ENCODE data around the gene ARHGDIA. TPM values are rescaled to one million over a fixed set of nuclear protein-coding genes. Genes with fewer than 3 reads are reported as not detected.

ARHGDIA gene
- polyA plus RNA-seq, 1 donor, result 203 TPM

- Histone ChIP-seq H3K27ac (ENCODE audit: low read length) (no peak overlapping the region), H3K27me3 (ENCODE audit: control insufficient read depth, insufficient read depth, low read length) (peaks cover 21% of the 10 kb centered on the region), H3K4me1 (ENCODE audit: control insufficient read depth, insufficient read depth, low read length) (peaks cover 8% of the 10 kb centered on the region), H3K36me3 (ENCODE audit: control insufficient read depth, insufficient read depth, low read length) (peaks cover 59% of the 10 kb centered on the region), H3K9me3 (ENCODE audit: control insufficient read depth, low read depth, low read length) (peaks cover 6% of the 10 kb centered on the region), H3K4me3 (ENCODE audit: low read length) (no peak overlapping the region)
- no CpG with 5 or more reads among the region's 18 CpGs for WGBS (ENCODE audit: insufficient coverage, low lambda C conversion rate)
- no peak for DNase-seq
Observed at GRCh38 chr17:81900181-81900820, 29.2 kb upstream of the ARHGDIA start.

GRCh38 chr17:81899514-81900166 is 28.5 kb upstream of the ARHGDIA start:
- H3K9me3 ChIP-seq (ENCODE audit: control insufficient read depth, low read depth, low read length), result peaks cover 6% of the 10 kb centered on the region
- peaks cover 8% of the 10 kb centered on the region for H3K4me1 ChIP-seq (ENCODE audit: control insufficient read depth, insufficient read depth, low read length)
- peaks cover 56% of the 10 kb centered on the region for H3K36me3 ChIP-seq (ENCODE audit: control insufficient read depth, insufficient read depth, low read length)
- no CpG with 5 or more reads among the region's 22 CpGs for WGBS (ENCODE audit: insufficient coverage, low lambda C conversion rate)
- DNase-seq, result no peak
- H3K27me3 ChIP-seq (ENCODE audit: control insufficient read depth, insufficient read depth, low read length), result peaks cover 21% of the 10 kb centered on the region
- H3K27ac ChIP-seq (ENCODE audit: low read length), result no peak overlapping the region
- no peak overlapping the region for H3K4me3 ChIP-seq (ENCODE audit: low read length)

DNA sequence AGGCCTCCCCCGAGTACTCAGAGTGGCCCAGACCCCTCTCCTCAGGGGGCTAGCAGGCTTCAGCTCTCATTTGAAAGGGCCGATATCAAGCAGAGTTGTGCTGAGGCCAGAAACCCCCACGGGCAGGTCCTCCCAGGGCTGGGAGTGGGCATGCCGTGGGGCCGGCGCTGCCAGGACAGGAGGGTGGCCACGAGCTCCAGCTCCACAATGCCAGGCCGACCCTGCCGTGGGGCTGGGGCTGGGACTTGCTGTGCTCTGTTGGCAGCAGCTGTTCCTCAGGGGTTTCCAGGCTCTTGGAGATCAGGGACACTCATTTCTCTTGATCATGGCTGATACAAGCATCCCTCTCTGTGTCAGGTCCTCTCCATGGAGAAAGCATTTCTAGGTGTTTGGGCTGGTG is 27.7 kb upstream of the ARHGDIA start:
- no peak for DNase-seq
- no peak overlapping the region for H3K27ac ChIP-seq (ENCODE audit: low read length)
- H3K4me3 ChIP-seq (ENCODE audit: low read length), result no peak overlapping the region
- peaks cover 21% of the 10 kb centered on the region for H3K27me3 ChIP-seq (ENCODE audit: control insufficient read depth, insufficient read depth, low read length)
- H3K36me3 ChIP-seq (ENCODE audit: control insufficient read depth, insufficient read depth, low read length), result peaks cover 57% of the 10 kb centered on the region
- WGBS (ENCODE audit: insufficient coverage, low lambda C conversion rate), result no CpG with 5 or more reads among the region's 9 CpGs
- peaks cover 8% of the 10 kb centered on the region for H3K4me1 ChIP-seq (ENCODE audit: control insufficient read depth, insufficient read depth, low read length)
- H3K9me3 ChIP-seq (ENCODE audit: control insufficient read depth, low read depth, low read length), result peaks cover 6% of the 10 kb centered on the region

- peaks cover 56% of the 10 kb centered on the region for H3K36me3 ChIP-seq (ENCODE audit: control insufficient read depth, insufficient read depth, low read length)
- no peak for DNase-seq
- H3K27ac ChIP-seq (ENCODE audit: low read length), result no peak overlapping the region
- peaks cover 6% of the 10 kb centered on the region for H3K9me3 ChIP-seq (ENCODE audit: control insufficient read depth, low read depth, low read length)
- WGBS (ENCODE audit: insufficient coverage, low lambda C conversion rate), result no CpG with 5 or more reads among the region's 19 CpGs
- H3K4me3 ChIP-seq (ENCODE audit: low read length), result no peak overlapping the region
- peaks cover 8% of the 10 kb centered on the region for H3K4me1 ChIP-seq (ENCODE audit: control insufficient read depth, insufficient read depth, low read length)
- peaks cover 19% of the 10 kb centered on the region for H3K27me3 ChIP-seq (ENCODE audit: control insufficient read depth, insufficient read depth, low read length)
Observed at GRCh38 chr17:81898029-81898866, 27.1 kb upstream of the ARHGDIA start.

DNA sequence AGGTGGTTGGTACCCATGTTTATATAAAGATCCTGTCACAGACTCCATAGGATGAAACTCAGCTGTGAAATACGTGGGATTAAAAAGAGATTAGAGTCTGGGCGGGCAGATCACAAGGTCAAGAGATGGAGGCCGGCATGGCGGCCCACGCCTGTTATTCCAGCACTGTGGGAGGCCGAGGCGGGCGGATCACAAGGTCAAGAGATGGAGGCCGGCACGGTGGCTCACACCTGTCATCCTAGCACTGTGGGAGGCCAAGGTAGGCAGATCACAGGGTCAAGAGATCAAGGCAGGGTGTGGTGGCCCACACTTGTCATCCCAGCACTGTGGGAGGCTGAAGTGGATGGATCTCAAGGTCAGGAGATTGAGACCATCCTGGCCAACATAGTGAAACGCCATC is 24.3 kb upstream of the ARHGDIA start:
- Histone ChIP-seq H3K27me3 (ENCODE audit: control insufficient read depth, insufficient read depth, low read length) (no peaks in the 10 kb centered on the region), H3K4me3 (ENCODE audit: low read length) (no peak overlapping the region), H3K4me1 (ENCODE audit: control insufficient read depth, insufficient read depth, low read length) (peaks cover 6% of the 10 kb centered on the region), H3K27ac (ENCODE audit: low read length) (no peak overlapping the region), H3K36me3 (ENCODE audit: control insufficient read depth, insufficient read depth, low read length) (peaks cover 55% of the 10 kb centered on the region), H3K9me3 (ENCODE audit: control insufficient read depth, low read depth, low read length) (no peaks in the 10 kb centered on the region)
- DNase-seq, result no peak
- 100% methylated on average over 1 of the region's 11 CpGs for WGBS (ENCODE audit: insufficient coverage, low lambda C conversion rate)

DNA sequence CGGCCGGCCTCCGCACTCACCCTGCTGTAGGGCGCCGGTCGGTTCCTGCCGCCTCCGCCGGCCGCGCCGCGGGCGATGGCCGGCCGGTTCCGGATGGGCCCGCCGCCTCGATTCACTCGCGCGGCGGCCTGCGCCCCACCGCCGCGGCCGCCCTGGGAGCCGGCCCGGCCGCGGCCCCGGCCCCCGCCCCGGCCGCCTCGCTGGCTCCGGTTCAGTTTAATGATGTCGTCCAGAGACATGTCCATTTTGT is 20.1 kb upstream of the ARHGDIA start:
- no CpG with 5 or more reads among the region's 40 CpGs for WGBS (ENCODE audit: insufficient coverage, low lambda C conversion rate)
- no peak overlapping the region for H3K27ac ChIP-seq (ENCODE audit: low read length)

DNA sequence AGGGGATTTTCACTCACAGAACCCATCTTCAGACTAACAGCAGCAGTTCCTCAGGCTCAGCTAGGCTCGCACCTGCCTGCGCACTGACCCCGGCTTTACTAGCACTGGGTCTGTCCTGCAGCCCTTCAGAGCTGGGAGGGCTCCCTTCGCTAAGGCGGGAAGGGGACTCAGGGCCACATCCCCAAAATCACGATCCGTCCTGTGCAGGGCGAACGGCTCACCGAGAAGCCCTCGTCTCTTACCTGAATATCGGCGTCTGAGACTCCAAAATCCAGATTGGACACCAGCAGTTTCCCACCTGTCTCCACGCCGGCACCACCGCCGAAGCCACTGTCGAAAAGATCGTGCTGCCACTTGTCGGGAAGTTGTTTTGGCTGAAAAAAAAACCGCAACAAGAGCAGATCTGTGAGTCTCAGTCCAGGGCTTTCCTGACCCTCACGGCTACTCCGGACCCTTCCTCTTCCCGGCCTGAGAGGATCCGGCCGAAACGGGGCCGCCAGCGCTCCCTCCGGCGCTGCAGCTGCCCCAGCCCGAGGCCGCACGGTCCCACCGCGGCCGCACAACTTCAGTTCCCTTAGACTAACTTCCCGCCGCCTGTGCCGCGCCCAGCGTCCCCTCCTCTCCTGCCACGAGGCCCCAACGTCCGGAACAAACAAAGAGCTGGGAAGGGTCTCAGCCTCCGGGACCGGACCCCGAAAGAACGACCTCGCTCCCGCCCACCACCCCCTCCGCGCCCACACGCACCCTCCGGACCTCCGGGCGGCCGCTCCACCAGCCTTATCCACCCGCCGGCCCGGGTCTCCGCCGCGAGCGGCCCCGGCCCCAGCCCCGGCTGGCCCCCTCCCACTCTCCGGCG is 19.5 kb upstream of the ARHGDIA start:
- no peak for DNase-seq
- no CpG with 5 or more reads among the region's 69 CpGs for WGBS (ENCODE audit: insufficient coverage, low lambda C conversion rate)
- H3K4me3 ChIP-seq (ENCODE audit: low read length), result peak overlapping the region; percentile 75
- H3K4me1 ChIP-seq (ENCODE audit: control insufficient read depth, insufficient read depth, low read length), result peaks cover 15% of the 10 kb centered on the region
- H3K27me3 ChIP-seq (ENCODE audit: control insufficient read depth, insufficient read depth, low read length), result no peaks in the 10 kb centered on the region
- H3K36me3 ChIP-seq (ENCODE audit: control insufficient read depth, insufficient read depth, low read length), result peaks cover 63% of the 10 kb centered on the region
- H3K9me3 ChIP-seq (ENCODE audit: control insufficient read depth, low read depth, low read length), result no peaks in the 10 kb centered on the region
- H3K27ac ChIP-seq (ENCODE audit: low read length), result peak overlapping the region; percentile 36

More for the DNA sequence above, 20.1 kb upstream of the ARHGDIA start:
- Histone ChIP-seq H3K36me3 (ENCODE audit: control insufficient read depth, insufficient read depth, low read length) (peaks cover 58% of the 10 kb centered on the region), H3K9me3 (ENCODE audit: control insufficient read depth, low read depth, low read length) (no peaks in the 10 kb centered on the region), H3K4me3 (ENCODE audit: low read length) (peak overlapping the region; percentile 75), H3K4me1 (ENCODE audit: control insufficient read depth, insufficient read depth, low read length) (peaks cover 15% of the 10 kb centered on the region), H3K27me3 (ENCODE audit: control insufficient read depth, insufficient read depth, low read length) (no peaks in the 10 kb centered on the region)
- no peak for DNase-seq

DNA sequence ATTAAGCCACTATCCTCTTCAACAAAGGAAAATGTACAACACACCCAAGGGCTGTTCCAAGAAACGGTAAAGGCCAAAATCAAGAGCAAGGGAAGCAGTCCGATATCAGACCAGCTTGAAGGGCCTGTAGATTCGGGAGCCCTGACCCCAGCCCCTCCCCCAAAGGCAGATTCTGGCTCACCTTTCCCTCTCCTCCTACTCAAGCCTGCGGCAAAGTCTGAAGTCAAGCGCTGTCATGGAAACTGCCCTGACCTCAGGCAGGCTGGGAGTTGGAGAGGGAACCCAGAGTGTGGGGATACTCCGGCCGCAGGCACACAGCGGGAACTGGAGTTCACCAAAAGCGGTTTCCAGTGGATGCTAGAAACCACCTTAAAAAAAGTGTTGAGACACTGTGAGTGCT is 18.5 kb upstream of the ARHGDIA start:
- peaks cover 67% of the 10 kb centered on the region for H3K36me3 ChIP-seq (ENCODE audit: control insufficient read depth, insufficient read depth, low read length)
- no peaks in the 10 kb centered on the region for H3K27me3 ChIP-seq (ENCODE audit: control insufficient read depth, insufficient read depth, low read length)

GRCh38 chr17:81888988-81889595 is 18.0 kb upstream of the ARHGDIA start:
- 100% methylated on average over 1 of the region's 16 CpGs for whole genome bisulfite sequencing (ENCODE audit: insufficient coverage, low lambda C conversion rate)

More for the DNA sequence above, 18.5 kb upstream of the ARHGDIA start:
- no peak for DNase-seq
- H3K9me3 ChIP-seq (ENCODE audit: control insufficient read depth, low read depth, low read length), result no peaks in the 10 kb centered on the region
- no CpG with 5 or more reads among the region's 9 CpGs for WGBS (ENCODE audit: insufficient coverage, low lambda C conversion rate)
- H3K4me3 ChIP-seq (ENCODE audit: low read length), result peak overlapping the region; percentile 7
- H3K4me1 ChIP-seq (ENCODE audit: control insufficient read depth, insufficient read depth, low read length), result peaks cover 15% of the 10 kb centered on the region
- H3K27ac ChIP-seq (ENCODE audit: low read length), result no peak overlapping the region

More at GRCh38 chr17:81888988-81889595, 18.0 kb upstream of the ARHGDIA start:
- DNase-seq, result no peak
- Histone ChIP-seq H3K27me3 (ENCODE audit: control insufficient read depth, insufficient read depth, low read length) (no peaks in the 10 kb centered on the region), H3K4me1 (ENCODE audit: control insufficient read depth, insufficient read depth, low read length) (peaks cover 15% of the 10 kb centered on the region), H3K4me3 (ENCODE audit: low read length) (no peak overlapping the region), H3K27ac (ENCODE audit: low read length) (no peak overlapping the region), H3K9me3 (ENCODE audit: control insufficient read depth, low read depth, low read length) (no peaks in the 10 kb centered on the region), H3K36me3 (ENCODE audit: control insufficient read depth, insufficient read depth, low read length) (peaks cover 66% of the 10 kb centered on the region)

All from large intestine (tissue), 3 donors.